Stimulated activated naive CD4-positive, alpha-beta T cell (primary cell): ENCODE measurements around the gene ACE.

ENCODE experiments used
- DNase-seq, 6 experiments: peaks; one replicate each; lab custom pipeline; 2025; lab: John Stamatoyannopoulos, UW

The ACE gene

GRCh38 chr17:63516910-63517824 is 40.3 kb downstream of the ACE start:
- DNase-seq, result no peak

DNA sequence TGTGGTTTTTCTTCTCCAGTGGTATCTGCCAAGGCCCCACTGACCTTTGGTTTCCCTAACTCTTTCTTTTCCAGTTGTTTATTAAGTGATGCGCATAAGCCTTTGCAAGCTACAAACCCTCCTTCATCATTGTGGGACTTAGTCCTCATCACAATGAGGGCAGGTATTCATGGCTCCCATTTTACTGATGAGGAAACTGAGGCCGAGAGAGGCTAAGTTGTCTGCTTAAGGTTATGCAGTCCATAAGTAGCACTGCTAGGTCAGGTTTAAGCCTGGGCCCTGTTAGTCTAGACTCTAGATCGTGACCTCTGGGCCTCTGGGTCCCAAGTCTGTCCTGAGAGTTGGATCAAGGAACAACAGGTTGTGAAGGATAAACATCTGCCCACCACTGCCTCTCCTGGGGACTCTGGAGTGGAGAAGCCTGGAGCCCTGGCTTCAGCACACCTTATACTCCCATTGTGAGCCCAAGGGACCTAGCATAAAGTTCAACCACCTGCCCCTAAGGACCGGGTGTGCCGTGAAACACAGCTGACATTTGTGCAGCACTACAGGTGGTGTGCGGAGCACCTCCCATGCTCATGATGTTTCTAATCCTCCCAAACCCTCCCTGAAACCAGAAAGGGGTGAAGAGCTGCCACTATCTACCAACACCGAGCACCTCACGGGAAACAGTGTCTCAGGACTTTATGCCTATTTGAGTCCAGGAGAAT is 41.1 kb downstream of the ACE start:
- DNase-seq, result no peak

- DNase-seq, result no peak
Observed at GRCh38 chr17:63519116-63519881, 42.4 kb downstream of the ACE start.

DNA sequence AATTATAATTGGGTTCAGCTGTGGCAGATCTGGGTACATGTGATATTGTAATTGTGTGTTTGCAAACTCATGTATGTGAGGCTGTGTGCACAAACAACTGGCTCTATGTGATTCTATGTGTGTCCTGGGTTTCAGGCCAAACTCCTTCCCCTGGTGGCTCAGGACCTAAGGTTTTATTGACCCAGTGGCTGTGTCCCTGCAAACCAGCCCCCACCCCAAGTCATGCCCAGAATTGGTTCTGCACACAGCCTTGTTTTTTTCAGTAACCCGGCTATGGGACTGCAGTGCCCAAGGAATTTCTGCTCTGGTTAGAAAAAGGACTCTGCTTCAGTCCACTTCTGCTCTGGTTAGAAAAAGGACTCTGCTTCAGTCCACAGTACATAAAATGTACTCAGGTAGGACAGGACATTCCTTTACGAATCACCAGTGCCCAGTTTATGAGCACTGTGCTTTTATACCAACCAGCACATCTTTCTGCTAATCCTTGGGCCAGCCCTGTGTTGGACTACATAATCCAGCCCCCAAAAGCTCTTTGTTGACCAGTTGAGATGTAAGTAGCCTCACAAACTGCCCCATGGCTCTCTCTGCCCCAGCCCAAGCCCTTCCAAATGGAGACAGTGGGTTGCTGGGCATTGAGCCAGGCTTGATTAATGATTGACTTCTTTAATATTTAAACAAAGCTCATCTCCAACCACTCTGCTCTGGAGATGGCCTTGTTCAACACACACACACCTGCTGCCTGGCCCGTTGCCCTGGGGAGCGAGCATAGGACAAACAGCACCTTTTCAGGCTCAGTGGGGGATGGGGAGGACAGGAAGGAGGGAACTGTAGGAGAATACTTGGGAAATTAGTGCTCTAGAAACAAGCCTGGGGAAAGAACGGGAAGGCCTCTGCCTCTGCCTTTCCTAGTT is 43.4 kb downstream of the ACE start:
- no peak for DNase-seq

- no peak for DNase-seq
Observed at GRCh38 chr17:63523253-63523855, 46.5 kb downstream of the ACE start, which contains the start of gene KCNH6. Gene KCNH6 (plus strand): TSS chr17:63523358. CDS start chr17:63523414, 56 bp downstream.

DNA sequence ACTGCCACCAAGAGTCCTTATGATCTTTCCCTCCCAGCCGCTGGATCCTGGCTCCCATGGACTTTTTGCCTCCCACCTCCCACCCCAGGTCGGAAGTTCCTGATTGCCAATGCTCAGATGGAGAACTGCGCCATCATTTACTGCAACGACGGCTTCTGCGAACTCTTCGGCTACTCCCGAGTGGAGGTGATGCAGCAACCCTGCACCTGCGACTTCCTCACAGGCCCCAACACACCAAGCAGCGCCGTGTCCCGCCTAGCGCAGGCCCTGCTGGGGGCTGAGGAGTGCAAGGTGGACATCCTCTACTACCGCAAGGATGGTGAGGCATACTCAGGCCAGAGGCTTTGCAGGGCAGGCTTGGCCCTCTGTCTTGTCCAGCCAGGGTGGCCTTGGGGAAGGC is 47.2 kb downstream of the ACE start:
- no peak for DNase-seq

DNA sequence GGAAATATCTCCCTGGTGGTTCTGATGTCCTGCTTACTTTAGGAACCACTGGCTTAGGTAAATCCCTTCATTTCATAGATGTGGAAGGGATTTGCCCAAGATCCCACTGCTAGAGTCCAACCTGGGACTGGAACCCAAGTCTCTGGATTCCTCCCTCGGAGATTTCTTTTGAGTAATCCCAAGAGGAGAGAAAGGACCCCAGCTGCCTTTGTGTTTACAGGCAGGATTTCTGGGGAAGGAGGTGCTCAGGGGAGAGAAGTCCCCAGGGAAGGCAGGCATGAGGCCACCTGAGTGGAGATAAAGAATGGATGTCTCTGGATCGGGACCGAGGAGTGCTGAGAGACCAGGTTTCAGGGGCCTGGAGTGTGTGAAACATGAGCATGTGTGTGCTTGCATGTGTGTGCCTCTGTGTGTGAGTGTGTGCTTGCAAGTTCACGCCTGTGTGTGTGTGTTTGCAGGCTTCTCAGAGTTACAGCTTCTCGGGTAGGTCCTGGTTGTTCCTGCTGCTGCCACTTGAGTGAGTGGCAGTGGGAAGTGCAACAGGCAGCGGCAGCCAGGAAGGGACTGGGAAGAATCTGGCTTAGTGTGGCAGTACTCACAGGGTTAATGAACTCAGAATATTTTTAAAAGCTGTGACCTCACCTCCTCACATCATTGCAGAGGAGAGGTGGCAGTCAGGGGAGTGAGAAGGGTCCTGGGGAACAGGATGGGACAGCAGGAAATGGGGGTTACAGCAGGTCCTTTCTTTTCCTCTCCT is 48.5 kb downstream of the ACE start:
- DNase-seq, result no peak

GRCh38 chr17:63526861-63527260 is 50.0 kb downstream of the ACE start:
- DNase-seq, result no peak

DNA sequence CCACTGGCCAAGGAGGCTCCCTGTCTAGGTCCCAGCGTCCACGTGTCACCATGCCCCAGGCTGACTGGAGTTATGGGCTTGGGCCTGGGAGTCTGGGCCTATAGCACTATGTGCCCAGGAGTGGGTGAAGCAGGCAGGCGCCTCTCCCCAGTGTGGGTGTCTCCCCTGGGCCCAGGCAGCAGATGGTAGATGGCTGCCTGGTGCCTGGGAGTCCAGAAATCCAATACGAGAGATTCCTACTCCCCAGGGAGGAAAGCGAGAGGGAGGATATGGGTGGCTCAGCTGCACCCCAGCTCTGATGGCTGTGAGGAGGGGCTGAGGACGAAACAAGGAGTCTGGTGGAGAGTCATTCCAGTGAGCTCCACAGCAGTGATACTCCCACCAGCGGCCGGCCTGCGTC is 51.3 kb downstream of the ACE start:
- DNase-seq, result no peak

- DNase-seq, result no peak
Observed at GRCh38 chr17:63529711-63530556, 53.1 kb downstream of the ACE start.

DNA sequence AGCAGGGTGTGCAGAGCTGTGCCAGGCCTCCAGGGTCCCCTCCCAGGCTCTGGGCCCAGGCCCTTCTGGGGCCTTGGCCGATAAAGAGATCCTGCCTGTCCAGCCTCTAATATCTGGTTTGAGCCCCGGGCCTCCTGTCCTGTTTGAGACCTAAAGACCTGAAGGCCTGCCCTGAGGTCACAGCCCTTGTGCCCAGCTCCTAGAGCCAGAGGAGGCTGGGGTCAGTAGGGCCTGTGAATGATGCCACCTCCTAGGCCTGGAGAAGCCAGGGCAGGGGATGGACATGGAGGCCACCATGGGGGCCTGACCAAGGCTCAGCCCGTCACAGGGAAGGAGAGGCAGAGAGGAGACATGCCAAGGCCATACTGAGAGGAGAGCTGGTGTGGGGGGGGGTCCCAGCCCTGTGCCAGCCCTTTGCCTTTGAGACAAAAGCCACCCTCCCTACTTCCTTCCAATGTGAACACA is 53.7 kb downstream of the ACE start:
- DNase-seq, result no peak

DNA sequence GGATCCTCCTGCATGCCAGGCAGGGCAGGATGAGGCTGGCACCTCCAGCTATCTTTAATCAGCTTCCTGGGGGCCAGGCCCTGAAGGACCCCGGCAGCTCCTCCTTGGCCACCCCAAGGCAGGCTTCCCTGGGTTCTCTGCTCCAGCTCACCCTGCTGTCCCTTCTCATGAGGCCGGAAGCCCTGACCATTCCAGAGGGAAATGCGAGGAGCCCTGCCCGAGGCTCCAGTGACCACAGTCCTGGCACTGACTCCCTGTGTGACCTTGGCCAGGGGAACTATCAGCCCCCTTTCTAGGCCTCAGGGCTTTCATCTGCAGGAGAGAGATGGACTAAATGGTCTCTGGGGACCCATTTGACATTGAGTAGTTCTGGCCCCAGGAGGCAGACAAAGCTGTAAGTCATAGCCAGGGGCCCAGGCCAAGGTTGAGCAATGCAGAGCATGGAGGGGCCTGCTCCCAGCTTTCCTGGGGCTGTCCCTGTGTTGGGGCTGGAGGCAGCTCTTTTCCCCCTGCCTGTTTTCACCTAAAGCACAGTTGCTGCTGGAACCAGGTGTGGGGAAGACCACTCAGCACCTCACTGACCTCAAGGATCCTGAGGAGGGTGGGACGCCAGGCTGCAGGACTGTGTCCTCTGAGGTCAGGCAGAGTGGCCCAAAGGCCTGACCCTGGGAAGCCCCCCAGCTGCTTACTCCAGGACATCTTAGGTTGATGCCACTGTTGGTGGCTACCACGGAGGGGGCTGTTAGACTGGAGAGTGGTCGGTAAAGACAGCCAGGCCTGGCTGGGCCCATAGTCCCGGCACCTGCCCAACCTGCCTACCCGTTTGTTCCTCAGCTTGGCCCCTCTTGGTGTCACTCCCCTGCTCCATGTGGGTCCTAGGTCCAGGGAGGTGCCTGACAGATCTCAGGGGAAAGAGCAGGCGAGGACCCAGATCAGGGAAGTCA is 54.4 kb downstream of the ACE start:
- DNase-seq, result no peak

GRCh38 chr17:63533433-63534077 is 56.7 kb downstream of the ACE start:
- no peak for DNase-seq

DNA sequence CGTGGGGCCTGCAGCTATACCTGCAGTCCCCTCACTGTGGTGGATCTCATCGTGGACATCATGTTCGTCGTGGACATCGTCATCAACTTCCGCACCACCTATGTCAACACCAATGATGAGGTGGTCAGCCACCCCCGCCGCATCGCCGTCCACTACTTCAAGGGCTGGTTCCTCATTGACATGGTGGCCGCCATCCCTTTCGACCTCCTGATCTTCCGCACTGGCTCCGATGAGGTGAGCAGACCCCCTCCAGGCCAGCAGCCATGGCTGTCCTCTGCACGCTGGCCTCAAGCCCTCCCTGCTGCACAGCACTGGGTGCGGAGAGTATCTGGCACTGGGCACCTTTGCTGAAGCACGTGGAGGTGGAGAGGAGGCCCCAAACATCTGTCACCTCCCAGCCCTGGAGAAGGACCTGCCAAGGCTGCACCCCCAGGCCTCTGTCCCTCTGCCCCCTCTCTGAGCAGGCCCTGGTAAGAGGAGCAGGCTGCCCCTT is 57.3 kb downstream of the ACE start:
- no peak for DNase-seq

- DNase-seq, result no peak
Observed at GRCh38 chr17:63534816-63535455, 58.1 kb downstream of the ACE start.

DNA sequence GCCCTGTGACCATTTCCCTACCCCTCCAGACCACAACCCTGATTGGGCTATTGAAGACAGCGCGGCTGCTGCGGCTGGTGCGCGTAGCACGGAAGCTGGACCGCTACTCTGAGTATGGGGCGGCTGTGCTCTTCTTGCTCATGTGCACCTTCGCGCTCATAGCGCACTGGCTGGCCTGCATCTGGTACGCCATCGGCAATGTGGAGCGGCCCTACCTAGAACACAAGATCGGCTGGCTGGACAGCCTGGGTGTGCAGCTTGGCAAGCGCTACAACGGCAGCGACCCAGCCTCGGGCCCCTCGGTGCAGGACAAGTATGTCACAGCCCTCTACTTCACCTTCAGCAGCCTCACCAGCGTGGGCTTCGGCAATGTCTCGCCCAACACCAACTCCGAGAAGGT is 58.8 kb downstream of the ACE start:
- no peak for DNase-seq

DNA sequence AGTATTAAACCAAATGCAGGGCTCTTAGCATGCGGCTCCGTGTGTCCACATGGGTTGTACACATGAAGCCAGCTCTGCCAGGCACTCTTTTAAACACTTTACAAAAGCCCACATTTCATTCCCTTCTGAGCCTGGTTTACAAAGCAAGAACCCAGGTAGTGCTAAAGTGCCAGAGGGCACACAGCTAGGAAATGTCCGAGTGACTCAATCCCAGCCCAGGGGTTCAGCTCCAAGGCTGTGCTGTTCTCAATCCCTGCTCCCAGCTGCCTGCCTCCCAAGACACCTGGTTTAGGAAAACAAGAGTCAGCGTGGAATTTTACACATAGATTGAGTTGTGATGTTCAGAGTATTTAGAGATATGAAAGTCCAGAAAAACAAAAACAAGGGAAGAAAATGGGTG is 60.1 kb downstream of the ACE start:
- DNase-seq, result no peak
